Measurements from ENCODE around the gene CDC42BPB.

The CDC42BPB gene

GRCh38 chr14:102971836-102972606, 85.3 kb downstream of the CDC42BPB start:
- no peak for DNase-seq (ENCODE audit: low read depth)
- TF ChIP-seq CTCF (IDR thresholded peaks at IDR 0.05; ENCODE audit: control insufficient read depth, extremely low read depth, insufficient read depth), result no peak

GRCh38 chr14:102971314-102971713, 86.0 kb downstream of the CDC42BPB start:
- DNase-seq (ENCODE audit: low read depth), result no peak
- no peak for TF ChIP-seq CTCF (IDR thresholded peaks at IDR 0.05; ENCODE audit: control insufficient read depth, extremely low read depth, insufficient read depth)
- H3K4me3 ChIP-seq (ENCODE audit: low read depth, low read length), result no peak overlapping the region

More at GRCh38 chr14:102971836-102972606, 85.3 kb downstream of the CDC42BPB start:
- H3K4me3 ChIP-seq (ENCODE audit: low read depth, low read length), result no peak overlapping the region

- TF ChIP-seq CTCF (IDR thresholded peaks at IDR 0.05; ENCODE audit: control insufficient read depth, extremely low read depth, insufficient read depth), result no peak
- H3K4me3 ChIP-seq (ENCODE audit: low read depth, low read length), result no peak overlapping the region
- DNase-seq (ENCODE audit: low read depth), result no peak
Observed at GRCh38 chr14:102970496-102970895, 86.9 kb downstream of the CDC42BPB start.

GRCh38 chr14:102969901-102970300, 87.4 kb downstream of the CDC42BPB start:
- no peak for DNase-seq (ENCODE audit: low read depth)
- no peak overlapping the region for H3K4me3 ChIP-seq (ENCODE audit: low read depth, low read length)
- no peak for TF ChIP-seq CTCF (IDR thresholded peaks at IDR 0.05; ENCODE audit: control insufficient read depth, extremely low read depth, insufficient read depth)

GRCh38 chr14:102969060-102969791, 88.1 kb downstream of the CDC42BPB start:
- H3K4me3 ChIP-seq (ENCODE audit: low read depth, low read length), result no peak overlapping the region
- DNase-seq (ENCODE audit: low read depth), result no peak
- TF ChIP-seq CTCF (IDR thresholded peaks at IDR 0.05; ENCODE audit: control insufficient read depth, extremely low read depth, insufficient read depth), result no peak

GRCh38 chr14:102968306-102968705, 89.0 kb downstream of the CDC42BPB start:
- H3K4me3 ChIP-seq (ENCODE audit: low read depth, low read length), result no peak overlapping the region
- DNase-seq (ENCODE audit: low read depth), result no peak
- TF ChIP-seq CTCF (IDR thresholded peaks at IDR 0.05; ENCODE audit: control insufficient read depth, extremely low read depth, insufficient read depth), result no peak

All from LNCaP clone FGC (cell line).